Left hindlimb (tissue), 1 donor: ENCODE measurements around the gene ALPK3.
"Not testable (repeated sequence)": the region's sequence is repeated elsewhere in the genome, so short reads cannot be mapped to it uniquely, and the experiment has no call there.

Source experiments
- DNase-seq: peaks from one replicate; pipeline ENCODE4 v3.0.0-alpha.2; 2018

The ALPK3 gene

GRCh38 chr15:84826369-84826823, 9.2 kb downstream of the ALPK3 start:
- DNase-seq: no peak

- DNase-seq: no peak
Observed at GRCh38 chr15:84827246-84827645, 10.1 kb downstream of the ALPK3 start.

- DNase-seq: no peak
Observed at GRCh38 chr15:84828086-84828908, 11.1 kb downstream of the ALPK3 start.

- no peak for DNase-seq
Observed at GRCh38 chr15:84829428-84829827, 12.3 kb downstream of the ALPK3 start.

- no peak for DNase-seq
Observed at GRCh38 chr15:84830036-84830435, 12.9 kb downstream of the ALPK3 start.

GRCh38 chr15:84831028-84831427, 13.9 kb downstream of the ALPK3 start:
- DNase-seq: no peak

- no peak for DNase-seq
Observed at GRCh38 chr15:84831613-84832012, 14.5 kb downstream of the ALPK3 start.

- no peak for DNase-seq
Observed at GRCh38 chr15:84832448-84833040, 15.4 kb downstream of the ALPK3 start.

- no peak for DNase-seq
Observed at GRCh38 chr15:84833447-84834228, 16.5 kb downstream of the ALPK3 start.

GRCh38 chr15:84834229-84834955, 17.2 kb downstream of the ALPK3 start:
- no peak for DNase-seq

GRCh38 chr15:84834969-84835368, 17.8 kb downstream of the ALPK3 start:
- DNase-seq: no peak

GRCh38 chr15:84835661-84836337, 18.6 kb downstream of the ALPK3 start:
- DNase-seq: no peak

GRCh38 chr15:84836844-84837243, 19.7 kb downstream of the ALPK3 start:
- DNase-seq: no peak

- no peak for DNase-seq
Observed at GRCh38 chr15:84839714-84840113, 22.6 kb downstream of the ALPK3 start.

GRCh38 chr15:84840255-84840654, 23.1 kb downstream of the ALPK3 start:
- no peak for DNase-seq

GRCh38 chr15:84840741-84841429, 23.7 kb downstream of the ALPK3 start:
- DNase-seq: peak; percentile 75

GRCh38 chr15:84842781-84843180, 25.6 kb downstream of the ALPK3 start:
- no peak for DNase-seq

- DNase-seq: no peak
Observed at GRCh38 chr15:84844964-84845363, 27.8 kb downstream of the ALPK3 start.

GRCh38 chr15:84845631-84846030, 28.5 kb downstream of the ALPK3 start:
- DNase-seq: not testable (repeated sequence)

- no peak for DNase-seq
Observed at GRCh38 chr15:84846269-84846668, 29.1 kb downstream of the ALPK3 start.

- DNase-seq: no peak
Observed at GRCh38 chr15:84847382-84847781, 30.2 kb downstream of the ALPK3 start.

- DNase-seq: no peak
Observed at GRCh38 chr15:84852212-84852611, 35.1 kb downstream of the ALPK3 start.
